ENCODE measurements around the gene BMP8B.

GRCh38 chr1:39729842-39730241 is 58.8 kb downstream of the BMP8B start:
- no peak for TF ChIP-seq POLR2A (IDR thresholded peaks at IDR 0.05)
- TF ChIP-seq, protein P1, sequence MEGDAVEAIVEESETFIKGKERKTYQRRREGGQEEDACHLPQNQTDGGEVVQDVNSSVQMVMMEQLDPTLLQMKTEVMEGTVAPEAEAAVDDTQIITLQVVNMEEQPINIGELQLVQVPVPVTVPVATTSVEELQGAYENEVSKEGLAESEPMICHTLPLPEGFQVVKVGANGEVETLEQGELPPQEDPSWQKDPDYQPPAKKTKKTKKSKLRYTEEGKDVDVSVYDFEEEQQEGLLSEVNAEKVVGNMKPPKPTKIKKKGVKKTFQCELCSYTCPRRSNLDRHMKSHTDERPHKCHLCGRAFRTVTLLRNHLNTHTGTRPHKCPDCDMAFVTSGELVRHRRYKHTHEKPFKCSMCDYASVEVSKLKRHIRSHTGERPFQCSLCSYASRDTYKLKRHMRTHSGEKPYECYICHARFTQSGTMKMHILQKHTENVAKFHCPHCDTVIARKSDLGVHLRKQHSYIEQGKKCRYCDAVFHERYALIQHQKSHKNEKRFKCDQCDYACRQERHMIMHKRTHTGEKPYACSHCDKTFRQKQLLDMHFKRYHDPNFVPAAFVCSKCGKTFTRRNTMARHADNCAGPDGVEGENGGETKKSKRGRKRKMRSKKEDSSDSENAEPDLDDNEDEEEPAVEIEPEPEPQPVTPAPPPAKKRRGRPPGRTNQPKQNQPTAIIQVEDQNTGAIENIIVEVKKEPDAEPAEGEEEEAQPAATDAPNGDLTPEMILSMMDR (IDR thresholded peaks at IDR 0.05) = no peak
